HG02870 (cell line): ENCODE results near the gene ZNF397.
A peak's percentile ranks its signal among the peaks of the same experiment; 100 is the strongest.

ENCODE experiments used
- ATAC-seq: cut with Tn5 transposase; IDR thresholded peaks from one replicate; pipeline ENCODE4 v1.9.1; 2021; ENCODE audit warnings: mild to moderate bottlenecking, moderate library complexity; ENCODE audit not compliant: unreplicated experiment

The ZNF397 gene

DNA sequence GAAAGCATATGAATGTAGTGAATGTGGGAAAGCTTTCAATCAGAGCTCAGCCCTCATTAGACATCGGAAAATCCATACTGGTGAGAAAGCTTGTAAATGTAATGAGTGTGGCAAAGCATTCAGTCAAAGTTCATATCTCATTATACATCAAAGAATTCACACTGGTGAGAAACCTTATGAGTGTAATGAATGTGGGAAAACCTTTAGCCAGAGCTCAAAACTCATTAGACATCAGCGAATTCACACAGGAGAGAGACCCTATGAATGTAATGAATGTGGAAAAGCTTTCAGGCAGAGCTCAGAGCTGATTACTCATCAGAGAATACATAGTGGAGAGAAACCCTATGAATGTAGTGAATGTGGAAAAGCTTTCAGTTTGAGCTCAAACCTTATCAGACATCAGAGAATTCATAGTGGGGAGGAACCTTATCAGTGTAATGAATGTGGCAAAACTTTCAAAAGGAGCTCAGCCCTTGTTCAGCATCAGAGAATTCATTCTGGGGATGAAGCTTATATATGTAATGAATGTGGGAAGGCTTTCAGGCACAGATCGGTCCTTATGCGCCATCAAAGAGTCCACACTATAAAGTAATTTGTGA lies 5.0 kb downstream of the ZNF397 start:
- ATAC-seq: no peak

DNA sequence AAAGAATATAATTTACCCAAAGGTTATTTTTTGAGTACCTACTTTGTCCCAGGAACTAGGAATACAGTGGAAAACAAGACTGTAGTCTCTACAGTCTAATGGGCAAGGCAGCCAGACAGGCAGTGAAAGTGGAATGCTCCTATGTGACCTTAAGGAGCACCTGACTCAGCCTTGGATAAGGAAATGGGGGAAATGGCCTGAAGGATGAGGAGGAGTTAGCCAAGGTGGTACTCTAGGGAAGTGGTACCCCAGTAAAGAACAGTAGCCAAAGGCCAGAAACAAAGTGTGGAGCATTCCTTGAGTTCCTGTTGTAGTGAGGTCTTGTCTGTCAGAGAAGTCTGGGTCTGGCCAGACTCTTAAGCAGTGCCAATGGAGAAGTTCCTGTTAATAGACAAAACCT lies 6.0 kb downstream of the ZNF397 start:
- no peak for ATAC-seq

DNA sequence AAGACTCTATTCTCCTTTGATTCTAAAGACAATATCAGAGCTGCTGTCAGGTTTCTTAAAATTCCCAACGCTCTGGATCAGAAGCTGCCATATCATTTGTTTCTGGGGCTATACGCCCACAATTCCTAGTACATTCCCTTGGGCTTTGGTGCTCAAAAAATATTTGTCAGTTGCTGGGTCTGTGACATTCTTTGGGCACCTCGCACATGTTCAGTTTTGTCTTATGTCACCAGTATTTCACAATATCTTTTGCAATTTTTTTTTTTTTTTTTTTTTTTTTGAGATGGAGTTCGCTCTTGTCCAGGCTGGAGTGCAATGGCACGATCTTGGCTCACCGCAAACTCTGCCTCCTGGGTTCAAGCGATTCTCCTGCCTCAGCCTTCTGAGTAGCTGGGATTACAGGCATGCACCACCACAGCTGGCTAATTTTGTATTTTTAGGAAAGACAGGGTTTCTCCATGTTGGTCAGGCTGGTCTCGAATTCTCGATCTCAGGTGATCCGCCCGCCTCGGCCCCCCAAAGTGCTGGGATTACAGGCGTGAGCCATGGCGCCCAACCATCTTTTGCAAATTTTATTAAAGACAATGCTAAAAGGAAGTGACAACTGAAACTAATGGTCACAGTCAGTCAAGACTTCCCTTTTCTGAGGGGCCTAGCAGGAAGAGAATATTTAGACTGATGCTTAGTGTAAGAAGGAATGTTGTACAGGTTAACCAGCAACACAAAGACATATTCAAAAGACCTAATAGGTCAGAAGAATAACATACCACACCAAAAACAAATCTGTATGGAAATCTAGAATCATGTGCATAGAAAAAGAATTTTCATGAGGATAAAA lies 6.8 kb downstream of the ZNF397 start:
- no peak for ATAC-seq

DNA sequence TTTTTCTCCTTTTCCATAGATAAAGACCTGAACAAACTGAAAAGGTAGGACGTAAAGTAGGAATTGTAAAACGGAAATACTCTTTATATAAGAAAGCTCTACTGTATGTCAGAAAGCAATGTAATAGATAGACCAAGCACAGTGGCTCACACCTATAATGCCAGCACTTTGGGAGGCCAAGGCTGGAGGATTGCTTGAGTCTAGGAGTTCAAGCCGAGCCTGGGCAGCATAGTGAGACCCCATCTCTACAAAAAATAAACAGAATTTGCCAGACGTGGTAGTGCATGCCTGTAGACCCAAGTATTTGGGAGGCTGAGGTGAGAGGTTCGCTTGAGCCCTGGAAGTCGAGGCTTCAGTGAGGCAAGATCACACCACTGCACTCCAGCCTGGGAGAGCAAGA lies 7.6 kb downstream of the ZNF397 start:
- ATAC-seq: no peak

DNA sequence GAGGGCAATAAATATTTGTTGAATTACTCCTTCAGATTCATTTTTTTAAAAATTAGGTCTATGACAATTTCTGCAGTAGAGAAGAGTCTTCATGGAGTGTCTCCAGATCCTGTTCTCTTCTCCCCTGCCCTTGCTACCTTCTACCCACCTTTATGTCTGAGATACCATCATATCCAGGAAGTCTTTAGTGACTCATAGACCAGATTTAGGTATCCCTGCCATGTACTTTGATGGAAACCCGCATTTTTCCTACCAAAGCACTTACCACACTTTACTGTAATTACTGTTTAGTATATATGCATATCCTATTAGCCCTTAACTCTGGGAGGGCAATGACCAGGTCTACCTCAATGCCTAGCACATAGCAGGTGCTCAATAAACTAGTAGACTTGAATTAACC lies 11.6 kb downstream of the ZNF397 start:
- no peak for ATAC-seq

DNA sequence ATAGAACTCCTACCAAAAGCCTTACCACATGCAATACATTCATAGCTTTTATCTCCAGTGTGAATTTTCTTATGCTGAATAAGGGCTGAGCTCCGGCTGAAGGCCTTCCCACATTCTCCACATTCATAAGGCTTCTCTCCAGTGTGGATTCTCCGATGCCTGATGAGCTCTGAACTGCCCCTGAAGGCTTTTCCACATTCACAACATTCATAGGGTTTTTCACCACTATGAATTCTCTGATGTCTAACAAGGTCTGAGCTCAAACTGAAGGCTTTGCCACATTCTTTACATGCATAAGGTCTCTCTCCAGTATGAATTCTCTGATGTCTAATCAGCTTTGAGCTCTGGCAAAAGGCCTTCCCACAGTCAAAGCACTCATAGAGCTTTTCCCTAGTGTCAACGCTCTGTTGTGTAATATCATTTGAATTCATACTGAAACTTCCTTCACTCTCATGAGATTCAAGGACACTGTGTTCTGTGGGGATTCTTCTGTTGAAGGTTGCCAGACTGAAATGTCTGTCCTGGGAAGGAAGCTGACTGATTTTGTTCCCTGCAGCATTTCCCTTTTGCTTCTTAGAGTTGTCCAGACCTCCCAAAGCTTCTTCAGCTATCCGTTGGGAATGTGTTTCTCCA lies 12.9 kb downstream of the ZNF397 start:
- no peak for ATAC-seq

DNA sequence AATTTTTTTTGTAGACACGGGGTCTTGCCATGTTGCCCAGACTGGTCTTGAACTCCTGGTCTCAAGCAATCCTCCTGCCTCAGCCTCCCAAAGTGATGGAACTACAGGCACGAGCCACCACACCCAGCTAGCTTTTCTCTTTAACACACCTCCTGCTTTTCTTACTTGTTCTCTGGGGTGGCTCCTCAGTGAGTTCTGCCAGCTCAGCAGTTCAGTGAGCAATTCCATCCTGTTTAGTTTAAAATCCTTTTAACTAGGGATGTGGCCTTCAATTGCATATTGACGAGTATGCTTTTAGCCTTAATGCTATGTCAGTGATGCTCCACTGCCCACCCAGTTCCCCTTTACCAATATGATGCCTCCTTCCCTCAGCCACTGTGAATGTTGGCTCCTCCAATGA lies 16.1 kb downstream of the ZNF397 start:
- no peak for ATAC-seq

DNA sequence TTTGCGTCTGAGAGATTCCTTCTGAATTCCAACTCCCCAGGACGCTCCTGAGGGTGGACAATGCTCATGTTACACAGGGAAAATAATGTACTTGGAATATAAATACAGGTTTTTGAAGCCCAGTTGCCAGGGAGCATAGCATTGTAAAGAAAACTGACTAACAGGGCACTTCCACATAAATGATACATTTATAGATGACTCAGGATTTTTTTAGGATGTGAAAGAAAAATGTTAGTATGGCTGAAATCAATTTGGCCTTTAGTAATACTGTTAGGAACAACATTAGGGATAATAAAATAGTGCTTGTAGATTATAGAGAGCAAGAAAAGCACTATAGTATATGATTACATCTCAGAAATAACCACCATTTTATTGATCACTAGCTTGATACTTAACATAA lies 23.6 kb downstream of the ZNF397 start:
- ATAC-seq: no peak

DNA sequence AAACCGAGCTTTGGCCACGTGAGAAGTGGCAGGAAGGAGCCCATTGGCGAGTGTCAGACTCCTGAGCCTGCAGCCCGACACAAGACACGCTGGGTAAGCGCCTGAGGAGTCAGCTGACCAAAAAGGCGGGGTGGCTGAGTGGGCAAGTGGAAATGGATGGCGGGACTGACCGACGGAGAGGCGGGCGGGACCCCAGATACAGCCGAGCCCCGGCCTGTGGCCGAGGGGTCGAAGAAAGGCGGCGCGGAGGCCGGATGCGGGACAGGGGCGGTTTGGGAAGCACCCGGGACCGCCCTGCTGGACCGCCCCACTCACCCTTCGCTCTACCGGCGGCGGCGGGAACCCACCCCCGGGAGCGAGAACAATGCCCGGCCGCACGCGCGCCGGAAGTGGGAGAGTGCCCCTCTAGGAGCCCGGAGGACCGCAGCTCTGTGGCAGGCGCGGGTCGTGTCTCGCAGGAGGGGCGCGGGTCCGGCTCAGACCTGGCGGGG lies 26.4 kb downstream of the ZNF397 start:
- ATAC-seq: no peak

DNA sequence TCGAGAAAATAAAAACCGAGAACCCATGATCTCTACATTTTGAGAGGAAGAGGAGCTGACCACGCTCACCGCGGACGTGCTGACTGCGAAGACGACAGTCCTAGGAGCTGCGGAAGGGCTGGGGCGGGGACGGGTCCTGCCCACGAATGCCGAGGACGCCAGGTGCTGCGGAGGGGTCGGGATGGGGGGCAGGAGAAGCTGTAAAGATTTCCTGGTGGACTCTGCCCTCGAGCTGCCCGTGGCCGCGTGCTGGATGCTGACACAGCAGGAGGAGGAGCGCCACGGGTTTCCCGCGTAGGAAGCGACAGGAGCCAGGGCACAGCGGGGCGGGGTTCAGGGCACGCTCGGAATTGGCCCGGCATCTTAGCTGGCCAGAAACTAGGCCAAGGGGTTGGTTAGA lies 27.0 kb downstream of the ZNF397 start:
- no peak for ATAC-seq

DNA sequence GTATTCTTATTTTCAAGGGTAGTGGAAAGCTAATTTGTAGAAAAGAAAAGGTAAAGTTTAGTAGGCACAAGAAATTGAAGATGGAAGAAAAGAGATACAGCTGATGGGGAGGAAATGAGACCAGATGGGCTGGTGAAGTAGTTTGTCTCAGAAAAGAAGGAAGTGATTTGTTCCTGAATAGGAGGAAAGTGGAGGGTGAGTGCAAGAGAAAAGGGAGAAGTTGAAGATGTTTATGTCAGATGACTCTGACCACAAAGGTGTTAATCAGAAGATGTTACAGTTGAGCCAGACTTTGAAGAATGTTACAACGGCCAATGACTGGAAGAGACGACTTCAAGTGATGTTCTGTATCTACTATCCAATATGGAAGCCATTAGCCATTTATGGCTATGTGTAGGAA lies 28.0 kb downstream of the ZNF397 start:
- ATAC-seq: no peak

DNA sequence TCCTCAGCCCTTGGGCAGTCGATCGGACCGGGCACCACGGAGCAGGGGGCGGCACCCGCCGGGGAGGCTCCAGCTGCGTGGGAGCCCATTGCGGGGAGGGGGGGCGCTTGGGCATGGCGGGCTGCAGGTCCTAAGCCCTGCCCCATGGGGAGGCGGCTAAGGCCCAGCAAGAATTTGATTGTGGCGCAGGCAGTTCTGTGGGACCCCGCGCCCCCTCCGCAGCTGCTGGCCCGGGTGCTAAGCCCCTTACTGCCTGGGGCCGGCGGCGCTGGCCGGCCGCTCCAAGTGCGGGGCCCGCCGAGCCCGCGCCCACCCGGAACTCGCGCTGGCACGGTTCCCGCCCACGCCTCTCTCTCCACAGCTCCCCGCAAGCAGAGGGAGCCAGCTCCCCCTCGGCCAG lies 30.8 kb downstream of the ZNF397 start:
- no peak for ATAC-seq

DNA sequence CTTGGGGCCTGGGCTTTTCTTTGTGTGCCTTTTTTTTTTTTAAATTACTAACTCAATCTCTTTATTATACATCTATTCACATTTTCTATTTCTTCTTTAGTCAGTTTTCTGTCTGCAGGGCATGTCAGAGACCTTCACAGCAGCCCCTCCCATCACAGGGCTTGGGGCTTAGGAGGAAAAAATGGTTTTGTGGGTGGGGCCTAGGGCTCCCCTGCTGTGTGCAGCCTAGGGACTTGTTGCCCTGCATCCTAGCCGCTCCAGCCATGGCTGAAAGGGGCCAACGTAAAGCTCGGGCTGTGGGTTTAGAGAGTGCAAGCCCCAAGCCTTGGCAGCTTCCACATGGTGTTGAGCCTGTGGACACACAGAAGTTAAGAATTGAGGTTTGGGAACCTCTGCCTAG lies 35.4 kb downstream of the ZNF397 start:
- no peak for ATAC-seq

DNA sequence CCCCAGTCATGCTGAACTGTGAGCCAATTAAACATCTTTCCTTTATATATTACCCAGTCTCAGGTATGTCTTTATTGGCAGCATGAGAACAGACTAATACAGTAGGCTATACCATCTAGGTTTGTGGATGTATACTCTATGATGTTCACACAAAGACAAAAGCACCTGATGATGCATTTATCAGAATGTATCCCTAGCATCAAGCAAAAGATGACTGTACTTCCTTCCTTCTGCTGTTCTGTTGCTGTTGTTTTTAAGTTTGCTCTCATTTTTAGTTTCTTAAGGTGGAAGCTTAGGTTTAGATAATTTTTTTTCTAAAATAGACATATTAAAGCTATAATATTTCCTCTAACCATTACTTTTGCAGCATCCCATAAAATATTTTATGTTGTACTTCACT lies 36.8 kb downstream of the ZNF397 start:
- no peak for ATAC-seq

DNA sequence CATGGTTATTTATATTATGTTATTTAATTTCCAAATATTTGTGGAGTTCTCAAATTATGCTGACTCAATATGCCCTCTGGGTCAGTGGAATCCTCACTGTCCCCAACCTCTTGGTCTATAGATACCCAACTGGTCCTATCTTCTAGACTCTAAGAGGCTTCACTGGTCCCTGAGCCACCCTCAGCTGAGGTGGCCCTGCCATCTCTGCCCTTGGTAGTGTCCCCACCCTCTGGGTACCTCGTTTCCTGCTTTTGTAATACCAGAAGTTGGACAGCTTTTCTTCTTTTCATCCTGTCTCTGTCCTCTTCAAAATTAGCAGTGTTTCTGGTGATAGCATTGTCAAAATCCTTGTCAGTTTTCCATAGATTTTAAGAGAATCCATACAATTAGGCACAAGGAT lies 37.3 kb downstream of the ZNF397 start:
- ATAC-seq: no peak

DNA sequence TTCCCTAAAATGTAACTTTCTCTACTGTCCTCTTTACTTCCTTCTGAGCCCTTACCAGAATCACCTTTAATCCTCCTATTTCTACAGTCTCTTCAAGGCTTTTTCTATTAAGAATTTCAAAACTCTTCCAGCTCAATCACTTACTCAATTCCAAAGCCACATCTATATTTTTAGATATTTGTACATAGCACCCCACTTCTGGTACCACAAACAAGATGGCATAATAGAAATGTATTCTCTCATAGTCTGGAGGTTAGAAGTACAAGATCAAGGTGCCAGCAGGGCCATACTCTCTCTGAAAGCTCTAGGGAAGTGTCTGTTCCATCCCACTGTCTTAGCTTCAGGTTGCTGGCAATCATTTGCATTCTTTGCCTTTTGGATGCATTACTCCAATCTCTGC lies 38.1 kb downstream of the ZNF397 start:
- ATAC-seq: no peak

DNA sequence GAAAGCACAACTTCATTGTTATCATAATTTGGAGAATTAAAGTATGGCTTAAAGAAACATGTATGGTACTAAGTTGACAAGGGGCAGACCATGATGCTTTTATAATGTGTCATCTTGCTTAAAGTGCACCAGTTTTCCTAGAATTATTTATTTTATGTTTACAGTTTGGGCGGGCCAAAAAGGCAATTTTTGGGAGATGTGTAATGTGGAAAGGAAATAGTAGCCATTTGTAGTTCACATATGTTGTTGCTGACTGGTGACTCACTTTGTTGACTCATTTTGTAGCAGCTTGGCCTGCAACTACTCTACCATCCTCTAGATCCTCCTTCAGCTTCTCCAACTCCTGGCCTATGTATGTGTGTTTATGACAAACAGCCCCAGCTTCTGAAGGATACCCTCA lies 41.5 kb downstream of the ZNF397 start:
- ATAC-seq: no peak

DNA sequence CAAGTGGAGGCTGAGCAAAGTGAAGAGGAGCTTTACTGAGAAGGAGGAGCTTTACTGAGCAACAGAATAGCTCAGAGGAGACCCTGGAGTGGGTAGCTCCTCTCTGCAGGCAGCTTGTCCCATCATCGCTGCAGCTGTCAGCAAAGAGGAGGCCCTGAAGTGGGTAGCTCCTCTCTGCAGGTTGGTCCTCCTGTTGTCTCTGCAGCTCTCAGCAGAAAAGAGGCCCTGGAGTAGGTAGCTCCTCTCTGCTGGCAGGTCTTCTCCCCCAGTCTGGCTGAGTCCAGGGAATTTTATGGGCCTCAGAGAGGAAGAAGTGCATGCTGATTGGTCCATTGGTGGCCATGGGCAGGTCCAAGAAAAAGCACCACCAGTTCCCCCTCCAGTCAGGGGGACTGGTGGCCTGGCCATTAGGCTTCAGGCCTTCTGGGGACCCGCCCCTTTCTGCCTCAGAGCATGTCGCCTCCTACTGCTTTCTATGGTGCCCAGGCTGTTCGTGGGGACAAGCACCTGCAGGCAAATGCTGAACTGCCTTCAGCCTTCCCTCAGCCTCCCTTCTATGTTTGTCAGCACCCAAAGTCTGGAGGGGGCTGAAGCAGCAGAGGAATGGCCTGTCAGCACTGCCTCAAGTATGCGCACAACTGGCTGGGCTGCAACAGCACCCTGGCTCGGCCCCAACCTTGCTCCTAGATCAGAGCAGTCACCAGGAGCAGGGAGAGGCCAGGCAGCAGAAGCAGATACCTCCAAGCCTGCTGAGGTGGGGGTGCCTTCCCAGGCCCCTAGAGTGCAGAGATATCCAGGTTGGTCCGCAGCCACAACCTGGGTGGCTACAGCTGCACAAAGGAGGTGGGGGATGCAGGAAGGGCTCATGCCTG lies 43.3 kb downstream of the ZNF397 start:
- ATAC-seq: no peak

DNA sequence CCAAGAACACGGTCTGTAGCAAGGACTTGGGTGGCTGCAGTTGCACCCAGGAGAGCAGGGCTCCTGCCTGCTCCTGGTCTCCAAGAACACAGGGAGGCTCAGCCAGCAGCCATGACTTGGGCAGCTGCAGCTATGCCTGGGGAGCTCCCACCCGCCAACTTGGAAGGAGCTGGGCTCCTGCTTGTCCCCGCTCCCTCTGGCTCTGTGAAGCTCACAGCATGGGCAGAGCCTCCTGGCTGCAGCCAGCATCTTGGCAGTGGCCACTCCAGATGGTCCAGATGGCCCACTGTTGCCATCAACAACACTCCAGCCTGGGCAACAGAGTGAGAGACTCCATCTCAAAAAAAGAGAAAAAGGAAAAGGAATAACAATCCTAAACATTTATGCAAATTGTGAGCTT lies 44.0 kb downstream of the ZNF397 start:
- no peak for ATAC-seq

DNA sequence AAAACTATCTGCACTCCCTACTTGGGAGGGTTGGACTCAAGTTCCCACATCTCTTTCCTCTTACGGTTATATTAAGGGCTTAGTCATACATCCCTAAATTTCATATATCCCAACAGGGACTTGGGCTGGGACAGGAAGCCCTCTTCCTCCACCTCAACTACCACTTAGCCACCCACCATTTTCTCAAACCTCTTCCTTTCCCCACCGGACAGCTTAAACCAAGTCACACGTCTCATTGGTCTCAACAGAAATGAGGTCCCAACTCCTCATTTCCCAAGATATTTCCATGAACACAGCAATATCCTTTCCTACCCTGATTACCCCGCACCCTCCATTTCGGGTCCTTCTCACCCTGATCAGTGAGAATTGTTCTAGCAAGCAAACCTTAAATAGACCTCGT lies 48.5 kb downstream of the ZNF397 start:
- ATAC-seq: no peak

DNA sequence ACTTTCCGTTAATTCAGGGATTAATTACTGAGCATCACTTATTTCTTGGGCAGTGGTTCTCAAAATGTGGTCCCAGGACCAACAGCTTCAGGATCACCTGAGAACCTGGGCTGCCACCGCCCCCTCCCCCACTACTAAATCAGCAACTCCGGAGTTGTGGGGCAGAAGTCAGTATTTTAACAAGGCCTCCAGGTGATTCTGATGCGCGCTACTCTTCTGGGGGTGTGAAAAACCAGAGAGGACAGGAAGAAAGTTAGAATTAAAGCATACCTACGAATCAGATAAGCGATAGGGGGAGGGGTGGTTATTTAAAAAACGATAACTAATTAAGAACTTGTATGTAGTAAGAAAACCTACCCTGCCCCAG lies 48.9 kb downstream of the ZNF397 start:
- ATAC-seq: peak; percentile 31
